Stomach (tissue), 4 donors: ENCODE measurements around the gene KLHL21.

Experiments
- EP300 ChIP-seq: sonication (generic); formaldehyde crosslinking; IDR thresholded peaks from one replicate; pipeline ENCODE4 v1.6.1; 2017; ENCODE audit warnings: antibody characterized with exemption
- POLR2A ChIP-seq, 4 donors: fragments of 450-650 bp; IDR thresholded peaks; one replicate each; pipeline ENCODE4 v1.6.1; 2016; ENCODE audit warnings: antibody characterized with exemption in 4 of 4, control low read depth in 2 of 4, mild to moderate bottlenecking in 1 of 4, moderate library complexity in 1 of 4
- TF ChIP-seq, protein P1 (sequence below), 7 experiments: fragments of 450-650 bp in 4 of 7; fragments of 200-600 bp in 3 of 7; sonication (generic) in 3 of 7; IDR thresholded peaks; one replicate each; pipeline ENCODE4 v1.5.1; 2016 to 2019; ENCODE audit warnings: antibody characterized with exemption in 7 of 7, control low read depth in 2 of 7, mild to moderate bottlenecking in 1 of 7

DNA sequence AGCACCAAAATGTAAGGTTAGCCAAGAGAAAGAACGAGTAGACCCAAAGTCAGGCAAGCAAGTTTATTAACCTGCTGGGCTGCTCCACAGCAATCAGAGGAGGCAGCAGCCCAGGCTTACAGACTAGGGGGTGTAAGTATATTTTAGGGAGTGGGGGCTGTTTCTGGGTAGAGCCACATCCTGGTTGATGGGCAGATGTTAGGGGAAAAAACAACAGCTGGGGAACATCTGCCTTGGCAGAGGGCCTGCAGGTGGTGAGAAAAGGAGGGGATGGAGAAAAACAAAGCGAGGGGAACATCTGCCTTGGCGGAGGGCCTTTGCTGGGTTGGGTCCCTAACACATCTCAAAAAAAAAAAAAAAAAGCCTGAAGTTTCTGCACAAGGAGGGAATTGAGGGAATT lies 32.6 kb downstream of the KLHL21 start:
- TF ChIP-seq, protein P1, sequence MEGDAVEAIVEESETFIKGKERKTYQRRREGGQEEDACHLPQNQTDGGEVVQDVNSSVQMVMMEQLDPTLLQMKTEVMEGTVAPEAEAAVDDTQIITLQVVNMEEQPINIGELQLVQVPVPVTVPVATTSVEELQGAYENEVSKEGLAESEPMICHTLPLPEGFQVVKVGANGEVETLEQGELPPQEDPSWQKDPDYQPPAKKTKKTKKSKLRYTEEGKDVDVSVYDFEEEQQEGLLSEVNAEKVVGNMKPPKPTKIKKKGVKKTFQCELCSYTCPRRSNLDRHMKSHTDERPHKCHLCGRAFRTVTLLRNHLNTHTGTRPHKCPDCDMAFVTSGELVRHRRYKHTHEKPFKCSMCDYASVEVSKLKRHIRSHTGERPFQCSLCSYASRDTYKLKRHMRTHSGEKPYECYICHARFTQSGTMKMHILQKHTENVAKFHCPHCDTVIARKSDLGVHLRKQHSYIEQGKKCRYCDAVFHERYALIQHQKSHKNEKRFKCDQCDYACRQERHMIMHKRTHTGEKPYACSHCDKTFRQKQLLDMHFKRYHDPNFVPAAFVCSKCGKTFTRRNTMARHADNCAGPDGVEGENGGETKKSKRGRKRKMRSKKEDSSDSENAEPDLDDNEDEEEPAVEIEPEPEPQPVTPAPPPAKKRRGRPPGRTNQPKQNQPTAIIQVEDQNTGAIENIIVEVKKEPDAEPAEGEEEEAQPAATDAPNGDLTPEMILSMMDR (IDR thresholded peaks at IDR 0.05): no peak
- TF ChIP-seq EP300: no peak
- no peak for TF ChIP-seq POLR2A (IDR thresholded peaks at IDR 0.05)
